Mucosa of stomach (tissue), 1 donor: ENCODE measurements around the gene HPS6.

Source experiments
- H3K27me3 ChIP-seq: one replicate; pipeline ENCODE4 v1.7.0; 2013; ENCODE audit warnings: mild to moderate bottlenecking, low read length; ENCODE audit not compliant: control insufficient read depth, insufficient read depth
- H3K36me3 ChIP-seq: one replicate; pipeline ENCODE4 v1.7.0; 2013; ENCODE audit warnings: low read length; ENCODE audit not compliant: control insufficient read depth, insufficient read depth
- H3K4me1 ChIP-seq: one replicate; pipeline ENCODE4 v1.7.0; 2013; ENCODE audit warnings: mild to moderate bottlenecking, low read length; ENCODE audit not compliant: control insufficient read depth, insufficient read depth
- H3K4me3 ChIP-seq: one replicate; pipeline ENCODE4 v1.7.0; 2013; ENCODE audit warnings: low read length
- H3K9ac ChIP-seq: one replicate; pipeline ENCODE4 v1.7.0; 2013; ENCODE audit warnings: mild to moderate bottlenecking, low read length, moderate library complexity
- H3K9me3 ChIP-seq: one replicate; pipeline ENCODE4 v1.7.0; 2013; ENCODE audit warnings: mild to moderate bottlenecking, low read length, moderate library complexity; ENCODE audit not compliant: control insufficient read depth
- donor health status: Pancreatic carcinoma.

HPS6 gene

DNA sequence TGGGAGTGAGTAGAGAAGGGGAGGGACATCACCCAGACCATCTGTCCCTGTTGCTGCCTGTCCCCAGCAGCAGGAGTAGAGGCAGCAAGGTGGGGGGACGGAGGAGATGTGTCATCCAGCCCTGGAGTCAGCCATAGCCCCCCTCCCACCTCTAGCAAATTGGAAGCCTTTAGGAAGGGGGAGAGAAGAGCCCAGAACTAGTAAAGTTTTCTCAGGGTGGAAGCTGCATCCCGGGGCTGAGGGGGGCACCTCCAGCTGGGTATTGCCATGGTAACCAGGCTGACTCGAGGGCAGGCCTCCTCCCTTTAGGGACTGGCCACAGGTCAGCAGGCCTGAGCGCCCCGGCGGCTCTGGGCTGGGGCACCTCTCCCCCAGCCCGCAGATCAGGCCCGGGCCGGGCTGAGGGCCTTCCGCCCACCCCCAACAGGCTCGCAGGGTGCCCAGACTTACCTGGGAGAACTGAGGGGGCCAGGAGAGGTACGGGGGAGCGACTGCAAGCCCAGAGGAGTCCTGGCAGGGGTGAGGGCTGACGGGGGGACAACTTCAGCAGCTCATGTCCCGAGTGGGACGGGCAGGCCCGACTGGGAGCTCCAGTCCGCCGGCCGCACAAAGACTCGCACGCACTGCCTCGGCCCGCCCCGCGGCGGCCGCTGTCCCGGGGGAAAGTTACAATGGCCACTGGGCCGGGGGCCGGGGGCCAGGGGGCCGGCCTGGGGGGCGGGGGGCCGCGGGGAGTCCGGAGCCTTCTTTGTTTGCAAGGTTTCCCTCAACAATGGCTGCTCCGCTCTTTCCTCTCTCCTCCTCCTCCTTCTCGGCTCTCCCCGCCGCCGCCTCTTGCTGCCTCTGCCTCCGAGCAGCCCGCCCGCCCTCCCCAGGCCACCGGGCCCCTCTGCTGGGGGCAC lies 49.1 kb downstream of the HPS6 start:
- H3K27me3 ChIP-seq, result no peaks in the 10 kb centered on the region
- peaks cover 54% of the 10 kb centered on the region for H3K4me1 ChIP-seq
- no peaks in the 10 kb centered on the region for H3K9me3 ChIP-seq
- H3K9ac ChIP-seq, result peak overlapping the region; percentile 79
- H3K4me3 ChIP-seq, result peak overlapping the region; percentile 50
- H3K36me3 ChIP-seq, result peaks cover 12% of the 10 kb centered on the region

DNA sequence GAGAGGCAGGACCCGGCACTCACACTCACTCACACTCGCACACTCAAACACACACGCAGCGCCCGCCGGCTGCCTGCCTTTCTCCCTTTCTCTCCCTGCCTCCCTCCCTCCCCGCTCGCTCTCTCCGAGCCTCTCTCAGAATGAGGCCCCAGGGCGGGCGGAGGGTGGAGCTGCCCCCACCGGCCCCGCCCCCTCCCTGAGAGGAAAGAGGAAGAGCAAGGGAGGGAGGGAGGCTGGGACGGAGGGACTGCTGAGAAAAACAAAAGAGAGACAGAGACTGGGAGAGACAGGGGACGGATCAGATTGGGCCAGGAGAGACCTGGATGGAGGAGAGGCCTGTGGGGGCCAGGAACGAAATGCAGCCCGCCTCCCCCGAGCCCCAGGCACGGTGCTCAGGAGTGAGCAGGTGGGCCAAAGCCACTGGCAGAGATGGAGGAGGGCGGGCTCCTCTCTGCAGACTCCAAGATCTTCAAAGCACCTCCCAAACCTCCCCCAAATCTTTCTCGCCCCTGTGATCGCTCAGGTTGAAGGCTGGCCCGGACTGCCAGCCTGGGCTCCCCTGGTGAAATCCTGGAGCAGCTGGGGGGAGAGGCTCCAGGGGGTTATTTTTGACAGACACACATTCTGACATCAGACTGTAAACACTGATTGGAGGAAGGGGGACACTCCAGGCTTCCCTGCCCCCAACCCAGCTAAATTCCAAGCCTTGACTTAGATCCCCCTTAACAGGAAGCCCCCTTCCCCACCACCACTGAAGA lies 49.9 kb downstream of the HPS6 start:
- Histone ChIP-seq H3K9ac (peak overlapping the region; percentile 75), H3K27me3 (no peaks in the 10 kb centered on the region), H3K4me1 (peaks cover 58% of the 10 kb centered on the region), H3K9me3 (no peaks in the 10 kb centered on the region), H3K36me3 (peaks cover 10% of the 10 kb centered on the region), H3K4me3 (no peak overlapping the region)

DNA sequence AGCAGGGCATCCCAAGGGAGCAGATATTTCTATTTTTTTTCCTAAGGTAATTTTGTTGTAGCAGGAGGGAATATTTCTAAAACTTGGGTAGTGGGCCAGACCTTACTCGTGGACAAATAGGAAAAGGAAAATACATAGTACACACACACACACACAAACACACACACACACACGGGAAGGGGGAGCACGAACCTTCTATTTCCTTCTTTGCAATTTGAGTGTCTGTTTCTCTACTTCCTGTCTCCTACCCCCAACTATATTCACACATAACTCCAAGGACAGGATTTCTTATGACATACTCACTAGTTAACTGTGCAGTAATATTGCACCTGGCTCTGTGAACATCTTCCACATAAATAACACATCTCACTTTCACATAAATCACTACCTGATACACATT lies 50.6 kb downstream of the HPS6 start:
- H3K4me3 ChIP-seq, result no peak overlapping the region
- H3K4me1 ChIP-seq, result peaks cover 58% of the 10 kb centered on the region
- peaks cover 3% of the 10 kb centered on the region for H3K36me3 ChIP-seq
- peak overlapping the region; percentile 75 for H3K9ac ChIP-seq
- H3K9me3 ChIP-seq, result no peaks in the 10 kb centered on the region
- no peaks in the 10 kb centered on the region for H3K27me3 ChIP-seq

DNA sequence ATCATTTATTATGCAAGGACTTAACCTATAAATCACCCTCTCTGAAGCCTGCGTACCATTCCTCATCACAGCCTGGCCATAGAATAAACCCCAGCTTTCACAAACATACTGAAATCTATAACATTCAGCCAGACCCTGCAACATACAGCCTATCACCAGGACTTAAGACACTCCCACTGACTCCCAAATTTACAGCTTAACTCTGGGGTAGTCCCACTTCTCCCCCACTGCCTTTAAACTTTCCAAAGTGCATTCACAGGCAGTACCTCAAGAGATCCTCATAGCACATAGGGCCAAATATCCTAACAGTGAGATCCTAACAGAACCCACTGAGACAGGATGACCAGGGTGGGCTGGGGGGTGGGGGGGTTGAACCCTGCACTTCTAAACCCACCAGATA lies 51.5 kb downstream of the HPS6 start:
- Histone ChIP-seq H3K9ac (peak overlapping the region; percentile 9), H3K36me3 (no peaks in the 10 kb centered on the region), H3K4me1 (peaks cover 58% of the 10 kb centered on the region), H3K27me3 (no peaks in the 10 kb centered on the region), H3K9me3 (no peaks in the 10 kb centered on the region), H3K4me3 (no peak overlapping the region)
